GM12892 (cell line): ENCODE data around the gene MAVS.

Experiments used
- POLR2A ChIP-seq: IDR thresholded peaks from 2 replicates; pipeline ENCODE4 v1.6.1; 2011; ENCODE audit warnings: low read depth, low read length, control low read depth
- POLR2AphosphoS5 ChIP-seq: IDR thresholded peaks from 2 replicates; pipeline ENCODE4 v1.6.1; 2011; ENCODE audit warnings: low read depth, low read length, control low read depth
- TAF1 ChIP-seq: IDR thresholded peaks from 2 replicates; pipeline ENCODE4 v1.6.1; 2011; ENCODE audit warnings: low read depth, mild to moderate bottlenecking, control low read depth, low read length, borderline replicate concordance

DNA sequence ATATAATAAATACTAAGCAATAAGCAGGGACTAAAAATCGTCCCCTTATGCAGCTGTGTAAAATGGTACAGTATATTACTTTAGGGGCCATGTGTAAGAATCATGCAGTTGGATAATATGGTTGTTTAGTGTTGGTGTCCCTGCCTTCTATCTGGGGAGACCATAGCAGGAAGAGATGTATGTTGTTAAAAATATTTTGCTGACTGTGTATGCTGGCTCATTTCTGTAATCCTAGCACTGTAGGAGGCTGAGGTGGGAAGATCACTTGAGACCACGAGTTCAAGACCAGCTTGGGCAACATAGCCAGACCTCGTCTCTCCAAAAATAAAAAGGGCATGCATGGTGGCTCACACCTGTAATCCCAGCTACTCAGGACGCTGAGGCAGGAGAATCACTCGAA lies 48.2 kb downstream of the MAVS start:
- TF ChIP-seq POLR2A (no peak), POLR2AphosphoS5 (no peak), TAF1 (no peak)
